Vagina (tissue), 2 donors: Measurements from ENCODE around the gene PRKAR1B. TPM values are rescaled to one million over a fixed set of nuclear protein-coding genes. Genes with fewer than 3 reads are reported as not detected.

Experiments used
- DNase-seq, 2 donors: peaks; one replicate each; pipeline ENCODE4 v3.0.0-alpha.2; 2017; ENCODE audit errors: extremely low spot score in 2 of 2
- H3K27ac ChIP-seq: fragments of 200-600 bp; sonication (generic); one replicate; pipeline ENCODE4 v1.5.1; 2019
- H3K27me3 ChIP-seq: fragments of 200-600 bp; sonication (generic); one replicate; pipeline ENCODE4 v1.5.1; 2019
- H3K36me3 ChIP-seq, 2 donors: fragments of 200-600 bp; sonication (generic); one replicate each; pipeline ENCODE4 v1.5.1; 2017 to 2019
- H3K4me1 ChIP-seq: fragments of 200-600 bp; sonication (generic); one replicate; pipeline ENCODE4 v1.5.1; 2019
- H3K4me3 ChIP-seq, 2 donors: fragments of 200-600 bp; sonication (generic); 1 replicate in 1 of 2; 2 replicates in 1 of 2; pipeline ENCODE4 v1.5.1; 2016 to 2019
- H3K9me3 ChIP-seq: fragments of 200-600 bp; sonication (generic); one replicate; pipeline ENCODE4 v1.5.1; 2019
- POLR2A ChIP-seq, 2 donors: fragments of 450-650 bp; IDR thresholded peaks; one replicate each; pipeline ENCODE4 v1.6.1; 2017; ENCODE audit warnings: antibody characterized with exemption in 2 of 2, mild to moderate bottlenecking in 2 of 2, moderate library complexity in 2 of 2
- POLR2AphosphoS5 ChIP-seq, 2 donors: sonication (generic); formaldehyde crosslinking; IDR thresholded peaks; one replicate each; pipeline ENCODE4 v1.9.0; 2017; ENCODE audit warnings: antibody characterized with exemption in 2 of 2, mild to moderate bottlenecking in 2 of 2, low read depth in 1 of 2; ENCODE audit not compliant: insufficient read depth in 1 of 2
- intact Hi-C: fragments of 100-400 bp; cut with DNase I; formaldehyde crosslinking; loops from one replicate; pipeline ENCODE4 v1.15.1; 2023
- total RNA-seq: library from RNA; depleted of rRNA; stranded (reverse); fragments of >200 nt; gene quantifications from one replicate; pipeline ENCODE4 v1.2.3, GENCODE V29; 2016
- TF ChIP-seq, protein P1 (sequence below), 3 experiments: fragments of 450-650 bp in 2 of 3; fragments of 200-600 bp in 1 of 3; sonication (generic) in 1 of 3; IDR thresholded peaks; one replicate each; pipeline ENCODE4 v1.5.1; 2017 to 2019; ENCODE audit warnings: antibody characterized with exemption in 3 of 3, mild to moderate bottlenecking in 2 of 3, moderate library complexity in 2 of 3

PRKAR1B gene
- total RNA-seq, 1 donor from 2014 or later, result 31.4 TPM

GRCh38 chr7:589781-590575 is 137.1 kb downstream of the PRKAR1B start:
- no peak for DNase-seq
- no peaks in the 10 kb centered on the region for H3K36me3 ChIP-seq
- H3K4me3 ChIP-seq, result no peak overlapping the region
- H3K4me1 ChIP-seq, result no peaks in the 10 kb centered on the region
- no peaks in the 10 kb centered on the region for H3K9me3 ChIP-seq
- intact Hi-C loops, result no loop called here
- H3K27ac ChIP-seq, result no peak overlapping the region
- no peaks in the 10 kb centered on the region for H3K27me3 ChIP-seq
- no peak for TF ChIP-seq POLR2AphosphoS5 (IDR thresholded peaks at IDR 0.05; ENCODE audit: insufficient read depth in 1 of 2, low read depth in 1 of 2)
- TF ChIP-seq, protein P1, sequence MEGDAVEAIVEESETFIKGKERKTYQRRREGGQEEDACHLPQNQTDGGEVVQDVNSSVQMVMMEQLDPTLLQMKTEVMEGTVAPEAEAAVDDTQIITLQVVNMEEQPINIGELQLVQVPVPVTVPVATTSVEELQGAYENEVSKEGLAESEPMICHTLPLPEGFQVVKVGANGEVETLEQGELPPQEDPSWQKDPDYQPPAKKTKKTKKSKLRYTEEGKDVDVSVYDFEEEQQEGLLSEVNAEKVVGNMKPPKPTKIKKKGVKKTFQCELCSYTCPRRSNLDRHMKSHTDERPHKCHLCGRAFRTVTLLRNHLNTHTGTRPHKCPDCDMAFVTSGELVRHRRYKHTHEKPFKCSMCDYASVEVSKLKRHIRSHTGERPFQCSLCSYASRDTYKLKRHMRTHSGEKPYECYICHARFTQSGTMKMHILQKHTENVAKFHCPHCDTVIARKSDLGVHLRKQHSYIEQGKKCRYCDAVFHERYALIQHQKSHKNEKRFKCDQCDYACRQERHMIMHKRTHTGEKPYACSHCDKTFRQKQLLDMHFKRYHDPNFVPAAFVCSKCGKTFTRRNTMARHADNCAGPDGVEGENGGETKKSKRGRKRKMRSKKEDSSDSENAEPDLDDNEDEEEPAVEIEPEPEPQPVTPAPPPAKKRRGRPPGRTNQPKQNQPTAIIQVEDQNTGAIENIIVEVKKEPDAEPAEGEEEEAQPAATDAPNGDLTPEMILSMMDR (IDR thresholded peaks at IDR 0.05), result no peak
- no peak for TF ChIP-seq POLR2A (IDR thresholded peaks at IDR 0.05)

GRCh38 chr7:587767-588166 is 139.3 kb downstream of the PRKAR1B start:
- H3K4me1 ChIP-seq, result no peaks in the 10 kb centered on the region
- no peaks in the 10 kb centered on the region for H3K9me3 ChIP-seq
- no peak for DNase-seq
- no peaks in the 10 kb centered on the region for H3K36me3 ChIP-seq
- TF ChIP-seq POLR2AphosphoS5 (IDR thresholded peaks at IDR 0.05; ENCODE audit: insufficient read depth in 1 of 2, low read depth in 1 of 2) (peak in 1 of 2 donors; percentile 58), POLR2A (IDR thresholded peaks at IDR 0.05) (no peak)
- TF ChIP-seq, protein P1 (IDR thresholded peaks at IDR 0.05), result no peak
- no peak overlapping the region for H3K4me3 ChIP-seq
- peak overlapping the region; percentile 4 for H3K27ac ChIP-seq
- intact Hi-C loops, result no loop called here
- no peaks in the 10 kb centered on the region for H3K27me3 ChIP-seq

GRCh38 chr7:586494-586893 is 140.6 kb downstream of the PRKAR1B start:
- Histone ChIP-seq H3K27ac (no peak overlapping the region), H3K36me3 (no peaks in the 10 kb centered on the region), H3K4me3 (no peak overlapping the region), H3K9me3 (no peaks in the 10 kb centered on the region), H3K27me3 (no peaks in the 10 kb centered on the region), H3K4me1 (no peaks in the 10 kb centered on the region)
- TF ChIP-seq, protein P1 (IDR thresholded peaks at IDR 0.05), result no peak
- TF ChIP-seq POLR2A (IDR thresholded peaks at IDR 0.05) (no peak), POLR2AphosphoS5 (IDR thresholded peaks at IDR 0.05; ENCODE audit: insufficient read depth in 1 of 2, low read depth in 1 of 2) (no peak)
- intact Hi-C loops, result no loop called here
- DNase-seq, result no peak

- Histone ChIP-seq H3K27me3 (no peaks in the 10 kb centered on the region), H3K9me3 (no peaks in the 10 kb centered on the region), H3K4me1 (no peaks in the 10 kb centered on the region), H3K36me3 (no peaks in the 10 kb centered on the region), H3K4me3 (no peak overlapping the region), H3K27ac (no peak overlapping the region)
- DNase-seq, result no peak
- intact Hi-C loops, result no loop called here
- no peak for TF ChIP-seq POLR2A (IDR thresholded peaks at IDR 0.05)
- TF ChIP-seq, protein P1 (IDR thresholded peaks at IDR 0.05), result no peak
- TF ChIP-seq POLR2AphosphoS5 (IDR thresholded peaks at IDR 0.05; ENCODE audit: insufficient read depth in 1 of 2, low read depth in 1 of 2), result no peak
These were observed 141.2 kb downstream of the PRKAR1B start for GRCh38 chr7:585873-586272.

GRCh38 chr7:585229-585711 is 141.8 kb downstream of the PRKAR1B start:
- DNase-seq, result no peak
- intact Hi-C loops, result no loop called here
- Histone ChIP-seq H3K4me3 (no peak overlapping the region), H3K27ac (no peak overlapping the region), H3K4me1 (no peaks in the 10 kb centered on the region), H3K36me3 (no peaks in the 10 kb centered on the region), H3K27me3 (no peaks in the 10 kb centered on the region), H3K9me3 (no peaks in the 10 kb centered on the region)
- TF ChIP-seq POLR2AphosphoS5 (IDR thresholded peaks at IDR 0.05; ENCODE audit: insufficient read depth in 1 of 2, low read depth in 1 of 2), result no peak
